Breast epithelium (tissue), 4 donors: ENCODE data around the gene EIF5. TPM values are rescaled to one million over a fixed set of nuclear protein-coding genes. Genes with fewer than 3 reads are reported as not detected.

Source experiments
- DNase-seq, 2 donors: peaks; one replicate each; pipeline ENCODE4 v3.0.0-alpha.2; 2019; ENCODE audit warnings: low spot score in 2 of 2
- H3K27ac ChIP-seq, 2 donors: fragments of 200-600 bp; sonication (generic) in 1 of 2; one replicate each; pipeline ENCODE4 v1.5.1; 2016 to 2019; ENCODE audit warnings: mild to moderate bottlenecking in 1 of 2
- H3K27me3 ChIP-seq, 2 donors: fragments of 200-600 bp; sonication (generic) in 1 of 2; one replicate each; pipeline versions ENCODE4 v1.5.1 to v1.6.0; 2017 to 2019; ENCODE audit warnings: control low read depth in 1 of 2, mild to moderate bottlenecking in 1 of 2
- H3K36me3 ChIP-seq: fragments of 200-600 bp; one replicate; pipeline ENCODE4 v1.5.1; 2019
- H3K4me1 ChIP-seq, 2 donors: fragments of 200-600 bp; sonication (generic); one replicate each; pipeline ENCODE4 v1.5.1; 2016 to 2019; ENCODE audit warnings: control low read depth in 1 of 2
- H3K4me3 ChIP-seq, 3 donors: fragments of 200-600 bp; sonication (generic); 1 replicate in 2 of 3; 2 replicates in 1 of 3; pipeline ENCODE4 v1.5.1; 2016 to 2019; ENCODE audit warnings: mild to moderate bottlenecking in 3 of 3, moderate library complexity in 2 of 3
- H3K9me3 ChIP-seq, 2 donors: fragments of 200-600 bp; sonication (generic) in 1 of 2; one replicate each; pipeline ENCODE4 v1.5.1; 2016 to 2019; ENCODE audit warnings: control low read depth in 1 of 2
- CTCF ChIP-seq, 3 donors: fragments of 450-650 bp; IDR thresholded peaks; one replicate each; pipeline ENCODE4 v1.5.1; 2016 to 2017; ENCODE audit warnings: antibody characterized with exemption in 3 of 3, mild to moderate bottlenecking in 3 of 3, moderate library complexity in 3 of 3
- POLR2A ChIP-seq: fragments of 450-650 bp; IDR thresholded peaks from one replicate; pipeline ENCODE4 v1.6.1; 2016; ENCODE audit warnings: antibody characterized with exemption, mild to moderate bottlenecking, moderate library complexity
- POLR2AphosphoS5 ChIP-seq, 3 donors: sonication (generic); formaldehyde crosslinking; IDR thresholded peaks; one replicate each; pipeline ENCODE4 v1.6.1; 2017; ENCODE audit warnings: antibody characterized with exemption in 3 of 3
- intact Hi-C: fragments of 100-400 bp; cut with DNase I; formaldehyde crosslinking; loops from one replicate; pipeline ENCODE4 v1.15.1; 2023; ENCODE audit warnings: low total_unique reads
- total RNA-seq, 3 donors: library from RNA; depleted of rRNA; stranded (reverse); fragments of >200 nt; gene quantifications; one replicate each; pipeline ENCODE4 v1.1.0, GENCODE V29; 2016

Gene EIF5
- total RNA-seq, 3 donors from 2014 or later, result 143 to 254 (median 150) TPM

- Histone ChIP-seq H3K9me3 (peaks cover 3 to 8% of the 10 kb centered on the region in 2 donors), H3K27ac (no peak overlapping the region), H3K4me1 (no peaks in the 10 kb centered on the region), H3K27me3 (no peaks in the 10 kb centered on the region), H3K36me3 (no peaks in the 10 kb centered on the region), H3K4me3 (no peak overlapping the region)
- intact Hi-C loops, result no loop called here
- no peak for TF ChIP-seq POLR2A
- TF ChIP-seq CTCF (IDR thresholded peaks at IDR 0.05), result no peak
- TF ChIP-seq POLR2AphosphoS5 (IDR thresholded peaks at IDR 0.05), result no peak
- no peak for DNase-seq
Measured at GRCh38 chr14:103367995-103368394, 34.0 kb downstream of the EIF5 start.

- no peaks in the 10 kb centered on the region for H3K4me1 ChIP-seq
- H3K27ac ChIP-seq, result no peak overlapping the region
- intact Hi-C loops, result no loop called here
- no peaks in the 10 kb centered on the region for H3K27me3 ChIP-seq
- no peaks in the 10 kb centered on the region for H3K36me3 ChIP-seq
- TF ChIP-seq POLR2A (no peak), CTCF (IDR thresholded peaks at IDR 0.05) (no peak), POLR2AphosphoS5 (IDR thresholded peaks at IDR 0.05) (no peak)
- no peak for DNase-seq
- no peaks in the 10 kb centered on the region for H3K9me3 ChIP-seq
- H3K4me3 ChIP-seq, result no peak overlapping the region
Measured at GRCh38 chr14:103370087-103370486, 36.0 kb downstream of the EIF5 start.

- H3K27me3 ChIP-seq, result no peaks in the 10 kb centered on the region
- no peak for TF ChIP-seq CTCF (IDR thresholded peaks at IDR 0.05)
- no peak for TF ChIP-seq POLR2A
- TF ChIP-seq POLR2AphosphoS5 (IDR thresholded peaks at IDR 0.05), result no peak
- H3K9me3 ChIP-seq, result no peaks in the 10 kb centered on the region
- no peak overlapping the region for H3K27ac ChIP-seq
- no peak for DNase-seq
- no peaks in the 10 kb centered on the region for H3K4me1 ChIP-seq
- intact Hi-C loops, result no loop called here
- H3K4me3 ChIP-seq, result no peak overlapping the region
- no peaks in the 10 kb centered on the region for H3K36me3 ChIP-seq
Measured at GRCh38 chr14:103372017-103372416, 38.0 kb downstream of the EIF5 start.

- Histone ChIP-seq H3K9me3 (no peaks in the 10 kb centered on the region), H3K36me3 (no peaks in the 10 kb centered on the region), H3K27ac (no peak overlapping the region), H3K4me1 (no peaks in the 10 kb centered on the region), H3K27me3 (no peaks in the 10 kb centered on the region), H3K4me3 (no peak overlapping the region)
- intact Hi-C loops, result no loop called here
- TF ChIP-seq POLR2AphosphoS5 (IDR thresholded peaks at IDR 0.05), result no peak
- no peak for DNase-seq
Measured at GRCh38 chr14:103372552-103373304, 38.7 kb downstream of the EIF5 start.

GRCh38 chr14:103374121-103374520 is 40.1 kb downstream of the EIF5 start:
- Histone ChIP-seq H3K36me3 (no peaks in the 10 kb centered on the region), H3K27ac (no peak overlapping the region), H3K4me3 (no peak overlapping the region), H3K9me3 (no peaks in the 10 kb centered on the region), H3K4me1 (no peaks in the 10 kb centered on the region), H3K27me3 (no peaks in the 10 kb centered on the region)
- TF ChIP-seq POLR2AphosphoS5 (IDR thresholded peaks at IDR 0.05), result no peak
- TF ChIP-seq CTCF (IDR thresholded peaks at IDR 0.05), result no peak
- TF ChIP-seq POLR2A, result no peak
- DNase-seq, result no peak
- intact Hi-C loops, result no loop called here
